OCI-LY3 (cell line): ENCODE data around the gene GATA6.

ENCODE experiments used
- CTCF ChIP-seq: fragments of 200-600, 300-600 bp; sonication (generic); IDR thresholded peaks from 2 replicates; pipeline ENCODE4 v1.5.1; 2014; ENCODE audit warnings: antibody characterized with exemption, low read length, low read depth
- EZH2phosphoT487 ChIP-seq: fragments of 200-600 bp; shearing (Covaris generic); IDR thresholded peaks from 2 replicates; pipeline ENCODE4 v1.6.1; 2018; ENCODE audit warnings: antibody characterized with exemption, mixed run types, low read depth

DNA sequence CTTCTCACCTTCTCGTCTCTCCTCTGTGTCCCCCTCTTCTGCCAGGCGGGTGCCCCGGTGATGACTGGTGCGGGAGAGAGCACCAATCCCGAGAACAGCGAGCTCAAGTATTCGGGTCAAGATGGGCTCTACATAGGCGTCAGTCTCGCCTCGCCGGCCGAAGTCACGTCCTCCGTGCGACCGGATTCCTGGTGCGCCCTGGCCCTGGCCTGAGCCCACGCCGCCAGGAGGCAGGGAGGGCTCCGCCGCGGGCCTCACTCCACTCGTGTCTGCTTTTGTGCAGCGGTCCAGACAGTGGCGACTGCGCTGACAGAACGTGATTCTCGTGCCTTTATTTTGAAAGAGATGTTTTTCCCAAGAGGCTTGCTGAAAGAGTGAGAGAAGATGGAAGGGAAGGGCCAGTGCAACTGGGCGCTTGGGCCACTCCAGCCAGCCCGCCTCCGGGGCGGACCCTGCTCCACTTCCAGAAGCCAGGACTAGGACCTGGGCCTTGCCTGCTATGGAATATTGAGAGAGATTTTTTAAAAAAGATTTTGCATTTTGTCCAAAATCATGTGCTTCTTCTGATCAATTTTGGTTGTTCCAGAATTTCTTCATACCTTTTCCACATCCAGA, 31.3 kb downstream of the GATA6 start:
- TF ChIP-seq CTCF (no peak), EZH2phosphoT487 (no peak)
